Kidney (tissue), 14 donors: ENCODE measurements around the gene TSC22D3. TPM values are rescaled to one million over a fixed set of nuclear protein-coding genes. Genes with fewer than 3 reads are reported as not detected.
"Not testable (repeated sequence)": the region's sequence is repeated elsewhere in the genome, so short reads cannot be mapped to it uniquely, and the experiment has no call there.

ENCODE experiments used
- DNase-seq, 5 donors: peaks; one replicate each; pipeline ENCODE4 v3.0.0-alpha.2; 2013 to 2020
- FAIRE-seq: peaks from 2 replicates; lab custom pipeline; 2012; peaks lifted over from hg19 to GRCh38; lab: Jason Lieb, UNC
- H3K27ac ChIP-seq, 2 donors: one replicate each; pipeline ENCODE4 v1.7.0; 2013; ENCODE audit warnings: low read depth in 2 of 2, low read length in 2 of 2, inconsistent platforms in 1 of 2
- H3K27me3 ChIP-seq: one replicate; pipeline ENCODE4 v1.7.1; 2013; ENCODE audit warnings: low read length, inconsistent platforms; ENCODE audit not compliant: control insufficient read depth, insufficient read depth
- H3K36me3 ChIP-seq, 3 donors: one replicate each; pipeline versions ENCODE4 v1.7.0 to v1.7.1; 2013; ENCODE audit warnings: low read length in 3 of 3, control low read depth in 1 of 3, inconsistent platforms in 1 of 3; ENCODE audit not compliant: insufficient read depth in 3 of 3, control insufficient read depth in 2 of 3
- H3K4me1 ChIP-seq, 3 donors: one replicate each; pipeline versions ENCODE4 v1.7.0 to v1.7.1; 2013; ENCODE audit warnings: low read length in 3 of 3, inconsistent platforms in 1 of 3, low read depth in 1 of 3; ENCODE audit not compliant: control insufficient read depth in 2 of 3, insufficient read depth in 2 of 3
- H3K4me3 ChIP-seq, 3 donors: one replicate each; pipeline versions ENCODE4 v1.7.0 to v1.8.1; 2013; ENCODE audit warnings: low read length in 3 of 3, control low read depth in 1 of 3, inconsistent platforms in 1 of 3
- H3K9ac ChIP-seq, 3 donors: one replicate each; pipeline versions ENCODE4 v1.7.0 to v1.7.1; 2013; ENCODE audit warnings: low read length in 3 of 3, control low read depth in 1 of 3, inconsistent platforms in 1 of 3
- H3K9me3 ChIP-seq, 3 donors: one replicate each; pipeline versions ENCODE4 v1.7.0 to v1.7.1; 2013; ENCODE audit warnings: low read length in 3 of 3, control low read depth in 1 of 3, inconsistent platforms in 1 of 3; ENCODE audit not compliant: control insufficient read depth in 2 of 3, insufficient read depth in 1 of 3
- intact Hi-C: fragments of 100-400 bp; cut with DNase I; formaldehyde crosslinking; loops from one replicate; pipeline ENCODE4 v1.11.1; 2022
- polyA plus RNA-seq: library from polyadenylated mRNA; stranded (reverse); fragments of 350-450 nt; fragmentation: Illumina TruSeq; extraction: RNeasy Lipid Tissue Mini Kit (QIAGEN cat#74804); gene quantifications from one replicate; pipeline ENCODE4 v1.2.3, GENCODE V29; 2014; ENCODE audit warnings: low read depth, low replicate concordance; ENCODE audit not compliant: insufficient read depth
- total RNA-seq: library from RNA; stranded (reverse); fragmentation: NEBNext Ultra II Directional; extraction: Animal tissue kit (Norgen Biotek cat#: 25700); gene quantifications from one replicate; pipeline ENCODE4 v1.2.1, GENCODE V29; 2021
- TF ChIP-seq, protein P1 (sequence below): IDR thresholded peaks from 3 replicates; pipeline ENCODE4 v1.5.1; 2012; ENCODE audit warnings: mild to moderate bottlenecking, moderate library complexity, borderline replicate concordance; ENCODE audit not compliant: insufficient read depth; ENCODE audit errors: extremely low read depth
- donor health status: control.
- donor health status: control.
- donor health status: control.
- donor health status: control.
- donor health status: control.
- donor health status: DM: yes; HTN: yes; CAD: no.
- donor health status: Normal renal cell carcinoma (clear cell type).

The TSC22D3 gene
- total and polyA plus RNA-seq, 2 donors from 2014 or later = 160 to 320 TPM

GRCh38 chrX:107673933-107674479 lies 101.6 kb downstream of the TSC22D3 start:
- Histone ChIP-seq H3K36me3 (no peaks in the 10 kb centered on the region), H3K4me3 (peak overlapping the region in 2 of 3 donors; percentile 29 to 34), H3K27me3 (peaks cover 2% of the 10 kb centered on the region), H3K27ac (peak overlapping the region; percentile 84 to 87), H3K9me3 (no peaks in the 10 kb centered on the region), H3K4me1 (peaks cover 5 to 23% (median 22%) of the 10 kb centered on the region in 3 donors), H3K9ac (peak overlapping the region in 1 of 3 donors; percentile 4)
- FAIRE-seq (no peak), DNase-seq (peak; percentile 27 to 96 (median 48))
- TF ChIP-seq, protein P1, sequence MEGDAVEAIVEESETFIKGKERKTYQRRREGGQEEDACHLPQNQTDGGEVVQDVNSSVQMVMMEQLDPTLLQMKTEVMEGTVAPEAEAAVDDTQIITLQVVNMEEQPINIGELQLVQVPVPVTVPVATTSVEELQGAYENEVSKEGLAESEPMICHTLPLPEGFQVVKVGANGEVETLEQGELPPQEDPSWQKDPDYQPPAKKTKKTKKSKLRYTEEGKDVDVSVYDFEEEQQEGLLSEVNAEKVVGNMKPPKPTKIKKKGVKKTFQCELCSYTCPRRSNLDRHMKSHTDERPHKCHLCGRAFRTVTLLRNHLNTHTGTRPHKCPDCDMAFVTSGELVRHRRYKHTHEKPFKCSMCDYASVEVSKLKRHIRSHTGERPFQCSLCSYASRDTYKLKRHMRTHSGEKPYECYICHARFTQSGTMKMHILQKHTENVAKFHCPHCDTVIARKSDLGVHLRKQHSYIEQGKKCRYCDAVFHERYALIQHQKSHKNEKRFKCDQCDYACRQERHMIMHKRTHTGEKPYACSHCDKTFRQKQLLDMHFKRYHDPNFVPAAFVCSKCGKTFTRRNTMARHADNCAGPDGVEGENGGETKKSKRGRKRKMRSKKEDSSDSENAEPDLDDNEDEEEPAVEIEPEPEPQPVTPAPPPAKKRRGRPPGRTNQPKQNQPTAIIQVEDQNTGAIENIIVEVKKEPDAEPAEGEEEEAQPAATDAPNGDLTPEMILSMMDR = no peak
- intact Hi-C loops = no loop called here

- Histone ChIP-seq H3K36me3 (no peaks in the 10 kb centered on the region), H3K4me3 (peak overlapping the region in 1 of 3 donors; percentile 34), H3K27ac (peak overlapping the region; percentile 51 to 84), H3K4me1 (peaks cover 5 to 23% (median 22%) of the 10 kb centered on the region in 3 donors), H3K9ac (peak overlapping the region in 1 of 3 donors; percentile 4), H3K9me3 (no peaks in the 10 kb centered on the region), H3K27me3 (peaks cover 2% of the 10 kb centered on the region)
- intact Hi-C loops = no loop called here
- FAIRE-seq = no peak
- TF ChIP-seq, protein P1 = no peak
- DNase-seq = no peak
Observed at GRCh38 chrX:107673431-107673830, 102.2 kb downstream of the TSC22D3 start.

GRCh38 chrX:107672955-107673378 lies 102.6 kb downstream of the TSC22D3 start:
- H3K27me3 ChIP-seq = peaks cover 2% of the 10 kb centered on the region

DNA sequence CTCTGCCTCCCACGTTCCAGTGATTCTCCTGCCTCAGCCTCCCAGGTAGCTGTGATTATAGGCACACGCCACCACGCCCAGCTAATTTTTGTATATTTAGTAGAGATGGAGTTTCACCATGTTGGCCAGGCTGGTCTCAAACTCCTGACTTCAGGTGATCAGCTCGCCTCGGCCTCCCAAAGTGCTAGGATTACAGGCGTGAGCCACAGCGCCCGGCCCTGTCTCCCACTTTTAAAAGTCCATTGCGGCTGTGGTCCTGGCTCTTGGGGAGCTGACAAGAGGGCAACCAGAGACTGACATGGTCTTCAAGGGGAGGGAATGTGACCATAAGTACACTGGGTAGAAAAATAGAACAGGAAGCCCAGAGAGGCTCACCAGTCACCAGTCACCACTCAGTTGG lies 104.3 kb downstream of the TSC22D3 start:
- DNase-seq, H3K27me3 ChIP-seq, H3K9ac ChIP-seq, H3K27ac ChIP-seq, FAIRE-seq, H3K4me3 ChIP-seq, H3K36me3 ChIP-seq, H3K9me3 ChIP-seq, intact Hi-C loops: not testable (repeated sequence)
- H3K4me1 ChIP-seq = peaks cover 5 to 16% (median 13%) of the 10 kb centered on the region in 3 donors

More at GRCh38 chrX:107672955-107673378, 102.6 kb downstream of the TSC22D3 start:
- no peak for FAIRE-seq
- intact Hi-C loops = no loop called here
- Histone ChIP-seq H3K9ac (peak overlapping the region in 1 of 3 donors; percentile 4), H3K9me3 (no peaks in the 10 kb centered on the region), H3K27ac (peak overlapping the region; percentile 51 to 84), H3K4me3 (no peak overlapping the region), H3K4me1 (peaks cover 5 to 18% (median 18%) of the 10 kb centered on the region in 3 donors), H3K36me3 (no peaks in the 10 kb centered on the region)
- peak; percentile 58 to 94 (median 79) for DNase-seq
- TF ChIP-seq, protein P1 = peak; percentile 73
